Stomach (tissue), 4 donors: Measurements from ENCODE around the gene CERS4.

Source experiments
- CTCF ChIP-seq, 7 experiments: fragments of 450-650 bp in 4 of 7; fragments of 200-600 bp in 3 of 7; sonication (generic) in 3 of 7; IDR thresholded peaks; one replicate each; pipeline ENCODE4 v1.5.1; 2016 to 2019; ENCODE audit warnings: antibody characterized with exemption in 7 of 7, control low read depth in 2 of 7, mild to moderate bottlenecking in 1 of 7
- POLR2A ChIP-seq, 4 donors: fragments of 450-650 bp; IDR thresholded peaks; one replicate each; pipeline ENCODE4 v1.6.1; 2016; ENCODE audit warnings: antibody characterized with exemption in 4 of 4, control low read depth in 2 of 4, mild to moderate bottlenecking in 1 of 4, moderate library complexity in 1 of 4
- POLR2AphosphoS5 ChIP-seq, 3 donors: sonication (generic); formaldehyde crosslinking; IDR thresholded peaks; one replicate each; pipeline ENCODE4 v1.6.1; 2016; ENCODE audit warnings: antibody characterized with exemption in 3 of 3

DNA sequence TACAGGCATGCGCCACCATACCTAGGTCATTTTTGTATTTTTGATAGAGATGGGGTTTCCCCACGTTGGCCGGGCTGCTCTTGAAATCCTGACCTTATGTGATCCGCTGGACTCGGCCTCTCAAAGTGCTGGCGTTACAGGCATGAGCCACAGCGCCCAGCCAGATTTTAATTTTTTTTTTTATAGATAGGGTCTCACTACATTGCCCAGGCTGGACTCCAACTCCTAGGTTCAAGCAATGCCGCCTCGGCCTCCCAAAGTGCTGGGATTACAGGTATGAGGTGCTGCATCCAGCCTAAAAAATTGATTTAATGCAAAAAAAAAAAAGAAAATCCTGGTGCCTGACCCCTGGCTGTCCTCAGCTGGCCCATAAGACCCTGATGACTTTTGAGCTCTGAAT is 24.9 kb upstream of the CERS4 start:
- TF ChIP-seq POLR2AphosphoS5 (IDR thresholded peaks at IDR 0.05), result no peak
- no peak for TF ChIP-seq CTCF (IDR thresholded peaks at IDR 0.05)
- TF ChIP-seq POLR2A (IDR thresholded peaks at IDR 0.05), result no peak
